ENCODE measurements around the gene PTPN4.

GRCh38 chr2:119929537-119929936, 169.8 kb downstream of the PTPN4 start:
- TF ChIP-seq CTCF (IDR thresholded peaks at IDR 0.05), result no peak
- no peak for TF ChIP-seq ZFX (IDR thresholded peaks at IDR 0.05; ENCODE audit: borderline replicate concordance)

Data from 22Rv1 (cell line).